M059J (cell line): ENCODE measurements around the gene LRRC3C. TPM values are rescaled to one million over a fixed set of nuclear protein-coding genes. Genes with fewer than 3 reads are reported as not detected.

Source experiments
- DNase-seq: peaks from one replicate; pipeline ENCODE4 v3.0.0-alpha.2; 2012; ENCODE audit warnings: low read depth
- total RNA-seq: library from RNA; depleted of rRNA; stranded (reverse); fragments of >200 nt; shearing (Covaris generic); gene quantifications from 2 replicates; pipeline ENCODE4 v1.2.3, GENCODE V29; 2014

LRRC3C gene
- total RNA-seq, 1 experiment from 2014 or later: not detected

DNA sequence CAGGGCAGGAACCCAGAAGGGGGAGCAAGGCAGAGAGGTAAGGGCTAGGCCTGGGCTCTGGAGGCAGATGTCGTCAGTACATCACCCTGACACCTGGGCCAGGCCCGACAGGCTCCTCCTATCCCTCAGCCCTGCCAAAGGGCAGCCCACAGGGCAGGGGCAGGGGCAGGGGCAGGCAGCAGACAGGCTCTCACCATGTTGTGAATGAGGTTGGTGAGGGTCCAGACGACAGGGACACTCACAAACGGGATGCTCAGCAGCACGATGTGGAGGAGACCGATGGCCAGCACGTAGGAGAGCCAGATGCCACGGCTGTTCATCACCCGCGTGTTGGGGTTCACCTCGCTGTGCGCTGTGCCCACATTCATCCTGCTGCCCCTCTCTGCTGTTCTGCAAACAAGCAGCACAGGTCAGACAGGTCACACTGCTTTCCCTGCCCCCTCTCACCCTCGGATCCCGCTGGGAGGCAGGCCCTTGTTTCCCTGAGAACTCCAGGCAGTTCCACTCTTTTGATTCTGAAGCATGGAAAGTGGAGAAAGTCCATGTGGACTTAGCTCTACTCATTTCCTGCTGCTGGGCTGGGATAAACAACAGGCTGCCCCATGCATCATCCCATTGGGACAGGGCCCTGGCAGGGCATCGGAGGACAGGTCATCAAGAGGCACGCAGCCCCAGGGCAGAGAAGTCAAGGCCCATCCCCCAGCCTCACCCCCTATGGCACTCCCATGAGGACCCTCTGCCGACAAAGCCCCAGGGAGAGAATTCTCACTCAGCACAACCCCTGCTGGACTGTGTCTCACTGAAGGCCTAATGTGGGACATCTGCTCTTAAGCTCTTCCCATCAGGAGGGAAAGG, 3.5 kb upstream of the LRRC3C start:
- DNase-seq: peak; percentile 40

DNA sequence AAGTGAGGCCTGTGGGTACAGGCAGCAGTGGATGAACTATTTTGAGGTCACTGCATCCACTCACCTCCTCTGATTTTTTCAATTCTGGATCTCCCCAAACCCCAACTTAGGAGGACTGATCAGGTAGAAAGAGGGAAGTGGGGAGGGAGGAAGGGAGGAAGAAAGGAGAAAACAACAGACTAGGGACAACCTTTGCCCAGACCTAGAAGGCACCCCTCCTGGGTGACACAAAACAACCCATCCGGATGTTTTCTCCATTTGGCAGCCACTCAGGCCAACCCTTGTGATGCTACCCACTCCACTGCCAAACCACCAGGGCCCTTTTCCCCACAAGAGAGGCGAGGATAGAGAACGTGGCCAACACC, 2.9 kb upstream of the LRRC3C start:
- no peak for DNase-seq

DNA sequence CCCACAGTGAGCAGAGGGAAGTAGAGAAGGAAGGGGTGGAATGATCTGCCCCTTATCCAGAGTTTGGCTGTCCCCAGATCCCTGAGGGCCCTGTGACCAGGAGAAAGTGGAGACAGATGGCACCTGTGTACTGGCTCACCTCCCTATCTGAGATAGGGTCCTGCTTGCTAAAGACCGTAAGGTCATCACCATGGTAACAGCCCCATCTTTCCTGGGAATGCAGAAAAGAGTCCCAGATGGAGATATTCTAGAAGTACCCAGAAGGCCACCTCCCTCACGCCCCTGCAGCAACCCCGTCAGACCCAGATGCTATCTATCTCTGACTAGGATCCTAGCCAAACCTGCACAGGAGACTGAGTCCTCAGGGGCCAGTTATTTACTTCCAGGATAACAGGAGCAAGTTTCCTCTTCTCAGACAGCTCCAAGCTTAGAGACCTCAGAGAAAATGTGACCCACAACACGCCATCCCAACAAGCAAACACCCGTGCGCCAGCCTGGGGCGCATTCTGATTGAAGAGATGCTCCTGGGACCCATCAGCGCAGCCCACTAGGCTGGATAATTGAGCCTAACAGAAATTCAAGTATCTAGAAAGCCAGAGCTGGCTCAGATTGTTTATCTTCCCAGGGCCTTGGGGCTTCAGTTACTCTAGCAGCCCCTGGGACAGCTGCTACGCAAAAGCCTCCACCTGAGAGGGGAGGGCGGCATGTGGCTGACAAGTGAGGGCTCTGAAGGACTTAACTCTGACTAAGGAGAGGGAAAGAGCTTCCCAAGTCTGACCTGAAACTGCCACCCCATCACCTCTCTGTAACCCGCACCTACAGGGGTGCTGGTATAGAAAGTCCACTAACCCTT, 2.0 kb upstream of the LRRC3C start:
- DNase-seq: no peak

DNA sequence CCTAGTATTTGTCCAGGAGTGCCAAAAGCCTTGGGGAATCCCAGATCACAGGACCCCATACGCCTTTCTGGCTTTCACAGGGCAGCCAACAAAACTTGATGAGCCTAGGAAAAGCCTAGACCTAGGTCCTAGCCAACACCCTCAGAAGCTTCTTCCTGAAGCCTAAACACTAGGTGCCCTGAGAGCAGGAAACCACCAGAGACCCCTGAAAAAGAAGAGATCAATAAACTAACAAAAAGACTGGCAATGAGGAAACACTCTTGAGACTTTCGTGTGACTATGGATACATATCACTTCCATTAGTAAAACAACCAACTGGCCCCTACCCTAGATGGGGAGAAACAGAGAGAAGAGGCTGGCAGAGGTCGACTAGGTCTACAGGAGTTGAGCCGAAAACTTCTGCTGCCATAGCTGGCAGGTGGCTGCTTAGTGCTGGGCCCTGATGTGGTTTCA, 1.4 kb upstream of the LRRC3C start:
- DNase-seq: no peak

DNA sequence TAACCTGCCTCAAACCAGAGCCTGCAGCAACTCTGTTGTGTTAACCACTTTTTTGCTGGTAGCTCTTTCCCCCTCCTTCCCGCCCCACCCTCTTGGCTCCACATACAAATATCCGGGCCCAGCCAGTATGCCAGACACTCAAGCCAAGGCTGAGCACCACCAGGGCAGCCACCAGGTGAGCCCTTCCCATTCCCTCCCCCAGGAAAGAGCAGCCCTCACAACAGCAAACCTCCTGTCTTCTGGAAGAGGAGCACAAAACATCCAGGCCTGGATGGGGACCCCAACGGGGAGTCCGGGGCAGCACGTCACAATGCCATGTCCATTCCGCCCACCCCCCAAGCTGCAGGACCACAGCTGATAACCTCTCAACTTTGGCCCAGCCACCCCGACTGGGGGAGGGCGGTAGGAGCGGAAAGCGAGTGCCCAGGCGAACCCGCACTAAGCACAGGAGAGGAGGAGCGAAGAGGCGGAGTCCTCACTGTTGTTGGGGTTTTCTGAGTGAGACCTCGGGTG, 888 bp upstream of the LRRC3C start:
- DNase-seq: peak; percentile 30

DNA sequence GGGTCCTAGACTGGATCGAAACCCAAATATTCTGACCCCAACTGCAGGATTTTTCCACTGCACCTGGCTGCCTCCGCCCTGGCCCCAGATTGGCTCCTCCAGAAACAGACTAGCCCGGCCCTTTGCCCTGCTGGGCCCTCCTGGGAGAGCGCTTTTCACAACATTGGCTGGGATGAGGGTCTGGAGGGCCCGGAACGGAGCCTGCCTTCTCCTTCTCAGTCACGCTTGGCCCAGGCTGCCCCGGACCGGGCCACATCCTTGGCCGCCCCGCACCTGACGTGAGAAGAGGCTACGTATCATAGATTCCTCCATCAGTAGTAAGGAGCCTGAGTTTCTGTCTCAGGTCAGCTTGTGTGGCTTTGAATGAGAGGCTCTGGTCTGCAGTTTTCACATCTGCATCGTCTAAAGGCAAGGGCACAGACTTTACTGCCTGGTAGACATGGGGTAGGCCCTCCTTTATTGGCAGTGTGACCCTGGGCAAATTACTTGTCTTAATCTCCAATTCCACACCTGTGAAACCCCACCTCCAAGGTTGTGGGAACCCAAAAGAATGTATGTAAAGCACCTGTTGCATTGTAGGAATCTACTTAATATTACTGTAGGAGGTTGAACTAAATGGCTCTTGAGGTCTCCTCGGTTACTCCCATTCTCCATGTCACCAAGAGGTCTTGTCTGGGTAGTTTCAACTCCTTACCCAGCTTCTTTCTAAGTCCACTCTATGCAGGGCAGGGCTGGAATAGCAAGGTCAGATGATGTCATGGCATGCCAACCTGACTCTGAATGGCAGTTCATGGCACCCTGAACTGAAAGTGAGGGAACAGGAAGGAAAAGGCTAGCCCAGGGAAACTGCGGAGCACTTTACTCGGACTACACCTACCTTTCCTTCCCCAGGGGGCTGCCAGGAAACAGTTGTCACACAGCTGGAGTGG, 661 bp downstream of the LRRC3C start:
- peak; percentile 47 for DNase-seq

DNA sequence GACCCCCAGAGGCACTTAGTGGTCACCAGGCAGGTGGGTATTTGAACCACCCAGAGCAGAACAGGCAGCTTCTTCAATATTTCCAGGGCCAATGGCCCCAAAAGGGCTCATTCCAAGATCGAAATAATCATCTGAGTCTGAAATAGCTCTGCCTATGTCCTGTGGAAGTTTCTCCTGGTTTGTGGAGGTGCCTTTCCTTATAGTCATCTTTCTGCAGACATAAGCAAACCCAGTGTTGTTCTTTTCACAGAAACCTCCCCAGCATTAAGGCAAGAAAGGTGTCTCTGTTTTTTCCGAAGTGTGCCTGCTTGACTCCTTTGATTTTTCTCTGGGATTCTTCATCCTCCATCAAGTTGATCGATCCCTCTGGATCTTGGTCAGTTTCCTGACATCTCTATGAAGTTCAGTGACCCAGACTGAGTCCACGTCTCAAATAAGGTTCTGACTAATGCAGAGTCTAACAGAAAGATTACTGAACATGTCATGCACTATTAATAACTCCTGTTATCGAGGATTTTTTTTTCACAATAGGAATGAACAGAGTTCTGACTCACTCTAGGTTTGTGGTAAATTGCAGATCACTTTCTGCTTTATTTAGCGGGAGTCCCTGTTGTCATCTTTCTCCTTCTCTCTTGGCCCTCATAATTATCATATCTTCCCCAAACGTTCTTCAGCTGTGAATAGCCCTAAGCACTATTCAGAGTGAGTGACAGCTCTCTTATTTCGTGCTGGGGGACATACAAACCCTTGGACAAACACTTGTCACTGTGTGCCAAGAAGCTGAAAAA, 1.5 kb downstream of the LRRC3C start:
- peak; percentile 94 for DNase-seq

DNA sequence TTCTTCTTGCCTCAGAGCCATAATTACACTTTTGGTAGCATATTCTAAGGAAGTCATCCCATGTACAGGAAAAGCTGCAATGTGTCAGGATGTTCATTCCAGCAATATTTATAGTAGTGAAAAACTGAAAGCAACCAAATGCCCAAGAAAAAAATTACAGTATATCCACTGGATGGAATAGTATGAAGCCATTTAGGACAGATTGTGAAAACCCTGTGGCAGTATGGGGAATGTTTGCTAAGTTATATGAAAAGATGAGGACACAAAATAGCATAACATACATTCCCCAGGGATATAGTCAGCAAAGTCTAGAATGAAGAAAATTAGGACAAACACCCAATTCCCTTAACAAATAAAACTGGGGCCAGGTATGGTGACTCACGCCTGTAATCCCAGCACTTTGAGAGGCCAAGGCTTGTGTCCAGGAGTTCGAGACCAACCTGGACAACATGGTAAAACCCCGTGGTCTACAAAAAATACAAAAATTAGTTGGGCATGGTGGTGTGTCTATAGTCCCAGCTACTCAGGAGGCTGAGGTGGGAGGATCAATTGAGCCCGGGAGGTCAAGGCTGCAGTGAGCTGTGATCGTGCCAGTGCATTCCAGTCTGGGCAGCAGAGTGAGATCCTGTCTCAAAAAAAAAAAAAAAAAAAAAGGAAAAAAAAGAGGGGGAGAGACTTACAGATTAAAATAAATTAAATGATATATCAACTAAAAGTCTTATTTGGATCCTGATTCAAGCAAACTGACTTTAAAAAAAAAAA, 2.3 kb downstream of the LRRC3C start:
- DNase-seq: peak; percentile 82

DNA sequence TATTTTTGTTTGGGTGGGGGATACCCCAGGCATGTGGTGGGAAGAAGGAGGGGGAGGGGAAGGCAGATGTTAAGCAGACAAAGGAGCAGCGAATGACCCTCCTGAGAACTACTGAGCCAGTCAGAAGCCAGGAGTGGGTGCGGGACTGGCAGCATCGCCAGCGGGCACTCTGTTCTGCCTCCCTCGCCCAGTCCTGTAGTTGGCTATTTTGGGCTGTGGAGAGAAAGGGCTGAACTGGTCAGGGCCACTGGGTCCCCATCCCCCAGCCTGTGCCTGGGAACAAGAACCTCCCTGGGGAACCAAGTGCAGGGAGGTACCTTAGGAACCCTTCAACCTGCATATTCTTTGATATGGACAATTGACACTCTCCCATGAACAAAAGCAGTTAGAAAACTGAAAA, 6.4 kb downstream of the LRRC3C start:
- no peak for DNase-seq

DNA sequence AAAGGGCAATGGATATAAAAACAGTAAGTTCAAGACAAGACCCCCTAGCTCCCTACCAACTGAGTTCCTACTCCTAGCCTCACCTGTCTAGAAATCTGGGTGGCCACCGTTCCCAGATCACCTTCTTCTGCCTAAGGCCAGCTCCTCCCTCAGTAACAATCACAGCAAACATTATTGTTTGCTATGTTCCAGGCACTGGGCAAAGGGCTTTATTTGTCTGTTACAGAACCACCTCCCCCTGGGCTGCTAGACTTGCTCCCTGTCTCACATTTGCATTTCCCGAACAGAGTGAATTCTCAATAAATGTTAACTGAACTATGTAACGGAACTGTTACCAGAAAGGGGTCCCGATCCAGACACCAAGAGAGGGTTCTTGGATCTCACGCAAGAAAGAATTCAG, 6.8 kb downstream of the LRRC3C start:
- no peak for DNase-seq

DNA sequence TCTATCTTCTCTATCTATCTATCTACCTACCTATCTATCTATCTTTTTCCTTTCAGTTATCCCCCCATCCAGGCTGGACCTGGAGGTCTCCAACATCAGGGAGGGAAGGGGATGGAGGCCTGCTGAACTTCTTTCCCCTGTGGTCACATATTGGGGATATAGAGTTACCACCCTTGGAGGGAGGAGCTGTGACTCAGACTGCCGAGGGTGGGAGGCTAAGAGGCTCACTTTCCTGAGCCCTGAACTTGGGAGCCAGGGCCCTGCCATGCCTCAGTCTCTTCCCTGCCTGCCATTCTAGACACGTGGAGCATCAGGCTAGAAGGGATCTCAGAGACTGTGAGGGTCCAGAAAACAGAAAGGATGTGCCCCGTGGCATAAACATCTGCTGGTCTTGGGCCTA, 8.4 kb downstream of the LRRC3C start:
- no peak for DNase-seq

DNA sequence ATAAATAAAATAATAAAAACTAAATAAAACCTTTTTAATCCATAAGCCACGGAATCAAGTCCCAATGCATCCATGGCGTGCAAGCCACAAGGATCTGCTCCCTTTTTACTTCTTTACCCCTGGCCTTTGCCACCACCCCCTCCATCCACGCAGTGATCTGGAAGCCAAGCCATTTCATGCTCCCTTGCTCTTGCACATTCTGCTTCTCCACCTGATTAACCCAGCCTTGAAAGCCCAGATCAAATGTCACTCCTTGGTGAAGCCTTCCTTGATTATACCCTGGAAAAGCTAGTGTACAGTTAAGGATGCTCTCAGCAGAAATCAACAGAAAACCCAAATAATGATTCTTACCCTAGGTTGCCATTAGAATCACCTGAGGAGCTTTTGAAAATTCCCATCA, 9.9 kb downstream of the LRRC3C start:
- DNase-seq: no peak

DNA sequence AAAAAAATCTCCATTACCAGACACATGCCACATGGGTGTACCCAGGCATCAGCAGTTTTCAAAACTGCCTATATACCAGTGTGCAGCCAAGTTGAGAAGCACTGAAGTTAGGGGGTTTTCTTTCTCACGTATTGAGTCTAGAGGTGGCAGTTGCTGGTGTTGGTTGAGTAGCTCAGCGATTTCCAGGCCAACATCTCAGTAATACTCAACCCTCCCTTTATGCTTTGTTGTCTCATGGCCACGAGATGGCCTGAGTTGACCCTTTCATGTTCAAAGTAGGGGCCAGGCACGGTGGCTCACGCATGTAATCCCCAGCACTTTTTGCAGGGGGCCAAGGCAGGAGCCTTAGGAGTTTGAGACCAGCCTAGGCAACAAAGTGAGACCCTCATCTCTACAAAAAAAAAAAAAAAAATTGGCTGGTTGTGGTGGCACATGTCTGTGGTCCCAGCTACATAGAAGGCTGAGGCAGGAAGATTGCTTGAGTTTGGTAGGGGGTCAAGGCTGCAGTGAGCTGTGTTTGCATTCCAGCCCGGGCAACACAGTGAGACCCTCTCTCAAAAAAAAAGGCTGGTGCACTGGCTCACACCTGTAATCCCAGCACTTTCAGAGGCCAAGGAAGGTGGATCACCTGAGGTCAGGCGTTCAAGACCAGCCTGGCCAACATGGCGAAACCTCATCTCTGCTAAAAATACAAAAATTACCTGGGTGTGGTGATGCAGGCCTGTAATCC, 10.8 kb downstream of the LRRC3C start:
- no peak for DNase-seq

DNA sequence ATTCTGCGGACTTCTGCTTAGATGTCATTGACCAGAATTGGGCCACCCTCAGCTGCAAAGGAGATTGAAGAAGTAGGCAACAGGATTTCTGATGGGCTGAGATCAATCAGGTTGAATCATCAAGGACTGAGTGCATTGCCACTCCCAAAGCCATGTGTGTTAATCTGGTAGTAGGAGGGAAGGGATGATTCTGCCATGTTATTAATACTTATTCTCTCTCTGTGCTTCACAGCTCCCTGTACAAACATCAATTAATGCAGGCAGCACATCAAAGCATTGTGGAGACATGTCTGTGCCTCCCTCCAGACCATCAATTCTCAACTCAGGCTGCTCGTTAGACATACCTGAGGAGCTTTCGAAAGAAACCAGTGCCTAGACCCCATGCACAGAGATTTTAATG, 11.6 kb downstream of the LRRC3C start:
- no peak for DNase-seq

DNA sequence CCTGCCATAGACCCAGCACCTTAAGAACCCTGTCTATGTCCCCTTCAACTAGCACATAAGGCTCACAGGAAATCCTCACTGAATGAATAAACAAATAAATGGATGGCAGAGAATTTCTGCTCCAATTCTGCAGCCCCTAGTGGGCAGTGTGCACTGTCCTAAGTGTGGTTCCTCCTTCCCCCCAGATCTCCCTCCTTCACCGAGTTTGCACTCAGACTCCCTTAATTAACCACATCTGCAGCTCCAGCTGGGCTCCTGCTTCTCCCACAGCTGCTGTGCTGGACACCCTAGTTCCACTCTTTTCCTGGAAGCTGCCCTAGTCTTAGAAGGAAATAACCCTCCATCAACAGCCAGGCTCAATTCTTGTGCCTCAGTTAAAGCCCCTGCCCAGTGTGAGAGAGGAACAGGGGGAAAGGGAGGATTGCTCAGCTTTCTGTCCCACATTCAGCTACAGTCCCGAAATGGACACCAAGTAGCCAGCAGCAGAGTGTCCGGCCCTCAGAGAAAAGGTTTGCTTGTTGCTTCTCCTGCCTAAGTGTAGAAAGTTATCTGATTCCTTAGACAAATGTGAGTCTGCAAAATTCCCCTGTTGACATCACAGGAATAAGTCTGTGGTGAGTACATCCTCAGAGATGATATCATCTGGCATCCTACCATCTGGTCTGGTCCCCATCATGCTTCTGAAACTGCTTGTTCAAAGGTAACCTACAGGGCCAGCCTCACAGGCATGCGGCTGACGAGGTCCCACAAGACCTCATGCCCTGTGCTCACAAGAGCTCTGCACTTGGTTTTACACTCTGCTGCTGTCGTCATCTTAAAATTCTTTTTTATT, 12.3 kb downstream of the LRRC3C start:
- peak; percentile 76 for DNase-seq

DNA sequence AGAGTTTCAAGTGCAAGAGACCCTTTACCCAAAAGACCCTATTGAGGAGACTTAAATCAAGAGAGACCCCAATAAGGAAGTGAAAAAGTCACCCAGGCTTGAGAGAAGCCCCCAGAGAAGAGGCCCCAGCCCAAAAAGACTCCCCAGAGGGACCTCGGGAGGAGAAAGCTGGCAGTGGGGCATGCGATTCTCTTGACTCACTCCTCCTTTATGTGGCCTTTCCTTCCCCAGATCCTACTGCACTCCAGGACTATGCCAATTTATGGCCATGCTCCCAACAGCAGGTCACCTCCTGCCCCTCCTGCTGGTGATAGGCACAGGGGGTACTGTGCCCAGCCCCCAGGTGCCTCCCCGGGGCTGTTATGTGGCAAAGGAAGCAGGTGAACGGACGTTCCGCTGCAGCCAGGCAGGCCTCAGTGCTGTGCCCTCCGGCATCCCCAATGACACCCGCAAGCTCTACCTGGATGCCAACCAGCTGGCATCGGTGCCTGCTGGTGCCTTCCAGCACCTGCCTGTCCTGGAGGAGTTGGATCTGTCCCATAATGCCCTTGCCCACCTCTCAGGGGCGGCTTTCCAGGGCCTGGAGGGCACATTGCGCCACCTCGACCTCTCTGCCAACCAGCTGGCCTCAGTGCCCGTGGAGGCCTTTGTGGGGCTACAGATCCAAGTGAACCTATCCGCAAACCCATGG, 16.3 kb downstream of the LRRC3C start:
- no peak for DNase-seq

DNA sequence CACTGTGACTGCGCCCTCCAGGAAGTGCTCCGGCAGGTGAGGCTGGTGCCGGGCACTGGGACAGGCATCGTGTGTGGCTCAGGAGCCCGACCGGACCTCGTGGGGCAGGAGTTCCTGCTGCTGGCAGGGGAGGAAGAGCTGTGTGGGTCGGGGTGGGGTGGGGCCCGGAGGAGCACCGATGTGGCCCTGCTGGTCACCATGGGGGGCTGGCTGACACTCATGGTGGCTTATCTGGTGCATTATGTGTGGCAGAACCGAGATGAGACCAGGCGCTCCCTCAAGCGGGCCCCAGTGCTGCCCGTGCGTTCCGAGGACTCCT, 16.8 kb downstream of the LRRC3C start:
- no peak for DNase-seq
